ENCODE measurements around the gene GPC1.

DNA sequence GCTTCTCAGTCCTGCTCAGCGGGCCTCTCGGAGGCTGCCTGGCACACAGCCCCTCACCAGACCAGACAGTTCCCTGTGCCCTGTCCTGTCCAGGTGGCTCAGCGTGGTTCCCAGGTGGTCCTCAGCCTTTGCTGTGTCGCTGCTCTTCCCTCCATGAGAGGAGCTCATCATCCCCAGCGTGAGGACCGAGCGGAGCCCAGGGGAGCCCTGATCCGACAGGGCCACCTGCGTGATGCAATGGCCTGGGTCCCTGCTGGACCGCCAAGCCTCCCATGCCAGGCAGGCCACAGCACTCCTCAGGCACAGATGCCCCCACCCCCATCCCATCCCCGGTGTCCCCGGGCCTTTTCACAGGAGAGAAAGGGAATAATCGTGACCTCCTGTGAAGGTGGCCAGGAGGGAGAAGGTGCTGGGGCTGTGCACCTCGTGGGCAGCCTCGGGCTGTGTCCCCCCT, 4.3 kb downstream of the GPC1 start:
- TF ChIP-seq ZNF70 (CRISPR knock-in tag; IDR thresholded peaks at IDR 0.05): no peak
- TF ChIP-seq TOX (CRISPR knock-in tag; IDR thresholded peaks at IDR 0.05; ENCODE audit: borderline replicate concordance): no peak
- no peak for TF ChIP-seq BACH2 (CRISPR knock-in tag; IDR thresholded peaks at IDR 0.05; ENCODE audit: borderline replicate concordance)
- TF ChIP-seq, protein P1, sequence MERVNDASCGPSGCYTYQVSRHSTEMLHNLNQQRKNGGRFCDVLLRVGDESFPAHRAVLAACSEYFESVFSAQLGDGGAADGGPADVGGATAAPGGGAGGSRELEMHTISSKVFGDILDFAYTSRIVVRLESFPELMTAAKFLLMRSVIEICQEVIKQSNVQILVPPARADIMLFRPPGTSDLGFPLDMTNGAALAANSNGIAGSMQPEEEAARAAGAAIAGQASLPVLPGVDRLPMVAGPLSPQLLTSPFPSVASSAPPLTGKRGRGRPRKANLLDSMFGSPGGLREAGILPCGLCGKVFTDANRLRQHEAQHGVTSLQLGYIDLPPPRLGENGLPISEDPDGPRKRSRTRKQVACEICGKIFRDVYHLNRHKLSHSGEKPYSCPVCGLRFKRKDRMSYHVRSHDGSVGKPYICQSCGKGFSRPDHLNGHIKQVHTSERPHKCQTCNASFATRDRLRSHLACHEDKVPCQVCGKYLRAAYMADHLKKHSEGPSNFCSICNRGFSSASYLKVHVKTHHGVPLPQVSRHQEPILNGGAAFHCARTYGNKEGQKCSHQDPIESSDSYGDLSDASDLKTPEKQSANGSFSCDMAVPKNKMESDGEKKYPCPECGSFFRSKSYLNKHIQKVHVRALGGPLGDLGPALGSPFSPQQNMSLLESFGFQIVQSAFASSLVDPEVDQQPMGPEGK (CRISPR knock-in tag; IDR thresholded peaks at IDR 0.05; ENCODE audit: borderline replicate concordance): no peak
- TF ChIP-seq ESRRG (CRISPR knock-in tag; IDR thresholded peaks at IDR 0.05): no peak
